K562 (cell line): Measurements from ENCODE around the gene NMUR1.

Source experiments
- EZH2 ChIP-seq: IDR thresholded peaks from 2 replicates; pipeline ENCODE4 v1.6.1; 2012; ENCODE audit warnings: low read depth, mild to moderate bottlenecking, inconsistent platforms, low read length, borderline replicate concordance
- PHF21A ChIP-seq: fragments of 450-650 bp; IDR thresholded peaks from 2 replicates; pipeline ENCODE4 v1.6.1; 2017; ENCODE audit warnings: low read depth, borderline replicate concordance
- POLR2A ChIP-seq: fragments of 450-650 bp; conservative IDR thresholded peaks from 2 replicates; pipeline ENCODE4 v1.6.1; 2016
- TF ChIP-seq, protein P1 (sequence below), 3 experiments: IDR thresholded peaks in 2 of 3; conservative IDR thresholded peaks in 1 of 3; 2 replicates each; pipeline ENCODE4 v1.5.1; 2011 to 2012; ENCODE audit warnings: low read length in 3 of 3, mild to moderate bottlenecking in 3 of 3, control low read depth in 2 of 3, improper control_type of control experiment in 1 of 3, inconsistent platforms in 1 of 3, low read depth in 1 of 3, mixed read lengths in 1 of 3, moderate library complexity in 1 of 3; ENCODE audit not compliant: insufficient read depth in 2 of 3
- TF ChIP-seq, protein P2 (sequence below): sonication (generic); formaldehyde crosslinking; IDR thresholded peaks from 2 replicates; pipeline ENCODE4 v1.8.1; 2023; ENCODE audit warnings: mild to moderate bottlenecking, missing genetic modification reagents
- TF ChIP-seq, protein P3 (sequence below), 2 experiments: fragments of 450-650 bp; formaldehyde crosslinking in 1 of 2; IDR thresholded peaks; 2 replicates each; pipeline versions ENCODE4 v1.4.0 to v1.6.1; 2014 to 2020; ENCODE audit warnings: mild to moderate bottlenecking in 2 of 2, borderline replicate concordance in 1 of 2, low read depth in 1 of 2

DNA sequence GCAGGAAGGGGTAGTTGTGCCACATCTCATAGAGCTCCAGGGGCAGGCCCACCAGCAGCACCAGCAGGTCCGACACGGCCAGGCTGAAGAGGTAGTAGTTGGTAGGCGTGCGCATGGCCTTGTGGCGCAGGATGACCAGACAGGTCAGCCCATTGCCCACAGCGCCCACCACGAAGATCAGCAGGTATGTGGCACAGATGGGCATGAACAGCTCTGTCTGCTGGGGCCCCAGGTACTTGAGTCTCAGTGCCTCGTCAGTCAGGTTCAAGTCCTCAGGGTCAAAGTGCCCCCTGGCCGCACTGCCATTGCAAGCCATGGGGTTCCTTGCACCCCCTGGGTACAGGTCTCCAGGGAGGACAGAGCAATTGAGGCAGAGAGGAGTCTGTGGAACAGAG lies 1.6 kb downstream of the NMUR1 start:
- TF ChIP-seq, protein P1, sequence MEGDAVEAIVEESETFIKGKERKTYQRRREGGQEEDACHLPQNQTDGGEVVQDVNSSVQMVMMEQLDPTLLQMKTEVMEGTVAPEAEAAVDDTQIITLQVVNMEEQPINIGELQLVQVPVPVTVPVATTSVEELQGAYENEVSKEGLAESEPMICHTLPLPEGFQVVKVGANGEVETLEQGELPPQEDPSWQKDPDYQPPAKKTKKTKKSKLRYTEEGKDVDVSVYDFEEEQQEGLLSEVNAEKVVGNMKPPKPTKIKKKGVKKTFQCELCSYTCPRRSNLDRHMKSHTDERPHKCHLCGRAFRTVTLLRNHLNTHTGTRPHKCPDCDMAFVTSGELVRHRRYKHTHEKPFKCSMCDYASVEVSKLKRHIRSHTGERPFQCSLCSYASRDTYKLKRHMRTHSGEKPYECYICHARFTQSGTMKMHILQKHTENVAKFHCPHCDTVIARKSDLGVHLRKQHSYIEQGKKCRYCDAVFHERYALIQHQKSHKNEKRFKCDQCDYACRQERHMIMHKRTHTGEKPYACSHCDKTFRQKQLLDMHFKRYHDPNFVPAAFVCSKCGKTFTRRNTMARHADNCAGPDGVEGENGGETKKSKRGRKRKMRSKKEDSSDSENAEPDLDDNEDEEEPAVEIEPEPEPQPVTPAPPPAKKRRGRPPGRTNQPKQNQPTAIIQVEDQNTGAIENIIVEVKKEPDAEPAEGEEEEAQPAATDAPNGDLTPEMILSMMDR (IDR thresholded peaks at IDR 0.05 in 2 of 3, conservative IDR thresholded peaks at IDR 0.05 in 1 of 3; ENCODE audit: insufficient read depth in 2 of 3, low read depth in 1 of 3, low read length in 3 of 3), result no peak
- TF ChIP-seq POLR2A (no peak), EZH2 (no peak), PHF21A (no peak)
- TF ChIP-seq, protein P2, sequence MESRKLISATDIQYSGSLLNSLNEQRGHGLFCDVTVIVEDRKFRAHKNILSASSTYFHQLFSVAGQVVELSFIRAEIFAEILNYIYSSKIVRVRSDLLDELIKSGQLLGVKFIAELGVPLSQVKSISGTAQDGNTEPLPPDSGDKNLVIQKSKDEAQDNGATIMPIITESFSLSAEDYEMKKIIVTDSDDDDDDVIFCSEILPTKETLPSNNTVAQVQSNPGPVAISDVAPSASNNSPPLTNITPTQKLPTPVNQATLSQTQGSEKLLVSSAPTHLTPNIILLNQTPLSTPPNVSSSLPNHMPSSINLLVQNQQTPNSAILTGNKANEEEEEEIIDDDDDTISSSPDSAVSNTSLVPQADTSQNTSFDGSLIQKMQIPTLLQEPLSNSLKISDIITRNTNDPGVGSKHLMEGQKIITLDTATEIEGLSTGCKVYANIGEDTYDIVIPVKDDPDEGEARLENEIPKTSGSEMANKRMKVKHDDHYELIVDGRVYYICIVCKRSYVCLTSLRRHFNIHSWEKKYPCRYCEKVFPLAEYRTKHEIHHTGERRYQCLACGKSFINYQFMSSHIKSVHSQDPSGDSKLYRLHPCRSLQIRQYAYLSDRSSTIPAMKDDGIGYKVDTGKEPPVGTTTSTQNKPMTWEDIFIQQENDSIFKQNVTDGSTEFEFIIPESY, result no peak
- TF ChIP-seq, protein P3, sequence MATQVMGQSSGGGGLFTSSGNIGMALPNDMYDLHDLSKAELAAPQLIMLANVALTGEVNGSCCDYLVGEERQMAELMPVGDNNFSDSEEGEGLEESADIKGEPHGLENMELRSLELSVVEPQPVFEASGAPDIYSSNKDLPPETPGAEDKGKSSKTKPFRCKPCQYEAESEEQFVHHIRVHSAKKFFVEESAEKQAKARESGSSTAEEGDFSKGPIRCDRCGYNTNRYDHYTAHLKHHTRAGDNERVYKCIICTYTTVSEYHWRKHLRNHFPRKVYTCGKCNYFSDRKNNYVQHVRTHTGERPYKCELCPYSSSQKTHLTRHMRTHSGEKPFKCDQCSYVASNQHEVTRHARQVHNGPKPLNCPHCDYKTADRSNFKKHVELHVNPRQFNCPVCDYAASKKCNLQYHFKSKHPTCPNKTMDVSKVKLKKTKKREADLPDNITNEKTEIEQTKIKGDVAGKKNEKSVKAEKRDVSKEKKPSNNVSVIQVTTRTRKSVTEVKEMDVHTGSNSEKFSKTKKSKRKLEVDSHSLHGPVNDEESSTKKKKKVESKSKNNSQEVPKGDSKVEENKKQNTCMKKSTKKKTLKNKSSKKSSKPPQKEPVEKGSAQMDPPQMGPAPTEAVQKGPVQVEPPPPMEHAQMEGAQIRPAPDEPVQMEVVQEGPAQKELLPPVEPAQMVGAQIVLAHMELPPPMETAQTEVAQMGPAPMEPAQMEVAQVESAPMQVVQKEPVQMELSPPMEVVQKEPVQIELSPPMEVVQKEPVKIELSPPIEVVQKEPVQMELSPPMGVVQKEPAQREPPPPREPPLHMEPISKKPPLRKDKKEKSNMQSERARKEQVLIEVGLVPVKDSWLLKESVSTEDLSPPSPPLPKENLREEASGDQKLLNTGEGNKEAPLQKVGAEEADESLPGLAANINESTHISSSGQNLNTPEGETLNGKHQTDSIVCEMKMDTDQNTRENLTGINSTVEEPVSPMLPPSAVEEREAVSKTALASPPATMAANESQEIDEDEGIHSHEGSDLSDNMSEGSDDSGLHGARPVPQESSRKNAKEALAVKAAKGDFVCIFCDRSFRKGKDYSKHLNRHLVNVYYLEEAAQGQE (IDR thresholded peaks at IDR 0.05; ENCODE audit: borderline replicate concordance), result no peak
- TF ChIP-seq, protein P3 (CRISPR knock-in tag; IDR thresholded peaks at IDR 0.05; ENCODE audit: low read depth), result no peak
